ENCODE measurements around the gene RASGEF1C. TPM values are rescaled to one million over a fixed set of nuclear protein-coding genes. Genes with fewer than 3 reads are reported as not detected.
A peak's percentile ranks its signal among the peaks of the same experiment; 100 is the strongest.

The RASGEF1C gene
- total and polyA plus RNA-seq, 2 of the 13 experiments (the other 11 are each of a cell fraction or from before 2014, with no cell fraction given): not detected

DNA sequence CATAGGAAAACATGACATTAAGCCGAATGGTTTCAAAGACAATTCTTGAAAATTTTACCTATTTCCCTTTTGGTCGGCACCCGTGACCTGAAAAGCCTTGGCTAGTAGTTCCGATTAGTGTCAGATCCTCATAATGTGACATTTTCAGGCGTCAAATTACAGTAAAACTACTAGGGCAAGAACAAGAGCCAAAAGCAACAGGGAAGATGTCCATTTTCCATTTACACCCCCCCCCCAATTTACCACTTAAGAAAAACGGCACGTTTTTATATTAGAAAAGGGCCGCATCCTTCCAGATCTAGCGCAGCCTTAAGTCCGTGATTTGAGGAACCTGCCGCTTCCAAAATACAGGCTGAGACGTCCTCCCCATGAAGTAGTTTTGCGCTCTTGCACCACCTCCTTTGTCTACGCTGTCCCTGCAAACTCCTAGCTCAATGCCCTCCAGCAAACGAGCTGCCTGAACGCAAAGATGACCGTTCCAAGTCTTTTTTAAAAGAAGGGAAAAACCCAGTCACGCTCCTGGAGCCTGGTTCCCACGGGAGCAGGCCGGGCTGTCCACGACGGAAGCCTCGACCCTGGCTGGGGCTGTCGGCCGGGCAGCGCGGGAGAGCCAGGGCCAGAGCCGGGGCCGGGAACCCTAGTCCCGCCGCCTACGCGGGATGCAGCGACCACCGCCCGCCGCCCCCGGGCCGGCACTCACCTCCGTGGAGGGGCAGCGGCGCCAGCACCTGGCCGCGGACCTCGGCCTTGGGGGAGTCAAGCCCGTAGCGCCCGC is 138.1 kb downstream of the RASGEF1C start (continued):
- TF ChIP-seq, protein P1, sequence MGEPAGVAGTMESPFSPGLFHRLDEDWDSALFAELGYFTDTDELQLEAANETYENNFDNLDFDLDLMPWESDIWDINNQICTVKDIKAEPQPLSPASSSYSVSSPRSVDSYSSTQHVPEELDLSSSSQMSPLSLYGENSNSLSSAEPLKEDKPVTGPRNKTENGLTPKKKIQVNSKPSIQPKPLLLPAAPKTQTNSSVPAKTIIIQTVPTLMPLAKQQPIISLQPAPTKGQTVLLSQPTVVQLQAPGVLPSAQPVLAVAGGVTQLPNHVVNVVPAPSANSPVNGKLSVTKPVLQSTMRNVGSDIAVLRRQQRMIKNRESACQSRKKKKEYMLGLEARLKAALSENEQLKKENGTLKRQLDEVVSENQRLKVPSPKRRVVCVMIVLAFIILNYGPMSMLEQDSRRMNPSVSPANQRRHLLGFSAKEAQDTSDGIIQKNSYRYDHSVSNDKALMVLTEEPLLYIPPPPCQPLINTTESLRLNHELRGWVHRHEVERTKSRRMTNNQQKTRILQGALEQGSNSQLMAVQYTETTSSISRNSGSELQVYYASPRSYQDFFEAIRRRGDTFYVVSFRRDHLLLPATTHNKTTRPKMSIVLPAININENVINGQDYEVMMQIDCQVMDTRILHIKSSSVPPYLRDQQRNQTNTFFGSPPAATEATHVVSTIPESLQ (CRISPR knock-in tag; conservative IDR thresholded peaks at IDR 0.05): no peak
- TF ChIP-seq, protein P2, sequence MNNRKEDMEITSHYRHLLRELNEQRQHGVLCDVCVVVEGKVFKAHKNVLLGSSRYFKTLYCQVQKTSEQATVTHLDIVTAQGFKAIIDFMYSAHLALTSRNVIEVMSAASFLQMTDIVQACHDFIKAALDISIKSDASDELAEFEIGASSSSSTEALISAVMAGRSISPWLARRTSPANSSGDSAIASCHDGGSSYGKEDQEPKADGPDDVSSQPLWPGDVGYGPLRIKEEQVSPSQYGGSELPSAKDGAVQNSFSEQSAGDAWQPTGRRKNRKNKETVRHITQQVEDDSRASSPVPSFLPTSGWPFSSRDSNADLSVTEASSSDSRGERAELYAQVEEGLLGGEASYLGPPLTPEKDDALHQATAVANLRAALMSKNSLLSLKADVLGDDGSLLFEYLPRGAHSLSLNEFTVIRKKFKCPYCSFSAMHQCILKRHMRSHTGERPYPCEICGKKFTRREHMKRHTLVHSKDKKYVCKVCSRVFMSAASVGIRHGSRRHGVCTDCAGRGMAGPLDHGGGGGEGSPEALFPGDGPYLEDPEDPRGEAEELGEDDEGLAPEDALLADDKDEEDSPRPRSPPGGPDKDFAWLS (CRISPR knock-in tag; IDR thresholded peaks at IDR 0.05; ENCODE audit: borderline replicate concordance): no peak
- TF ChIP-seq SAP130 (CRISPR knock-in tag; IDR thresholded peaks at IDR 0.05; ENCODE audit: low read depth) (peak; percentile 32), ZNF768 (CRISPR knock-in tag; IDR thresholded peaks at IDR 0.05) (peak; percentile 58; the same call in 1 of the 2 replicates)
- TF ChIP-seq, protein P3, sequence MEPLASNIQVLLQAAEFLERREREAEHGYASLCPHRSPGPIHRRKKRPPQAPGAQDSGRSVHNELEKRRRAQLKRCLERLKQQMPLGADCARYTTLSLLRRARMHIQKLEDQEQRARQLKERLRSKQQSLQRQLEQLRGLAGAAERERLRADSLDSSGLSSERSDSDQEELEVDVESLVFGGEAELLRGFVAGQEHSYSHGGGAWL (CRISPR knock-in tag; IDR thresholded peaks at IDR 0.05): peak; percentile 34; the same call in 1 of the 2 replicates
- TF ChIP-seq, protein P4, sequence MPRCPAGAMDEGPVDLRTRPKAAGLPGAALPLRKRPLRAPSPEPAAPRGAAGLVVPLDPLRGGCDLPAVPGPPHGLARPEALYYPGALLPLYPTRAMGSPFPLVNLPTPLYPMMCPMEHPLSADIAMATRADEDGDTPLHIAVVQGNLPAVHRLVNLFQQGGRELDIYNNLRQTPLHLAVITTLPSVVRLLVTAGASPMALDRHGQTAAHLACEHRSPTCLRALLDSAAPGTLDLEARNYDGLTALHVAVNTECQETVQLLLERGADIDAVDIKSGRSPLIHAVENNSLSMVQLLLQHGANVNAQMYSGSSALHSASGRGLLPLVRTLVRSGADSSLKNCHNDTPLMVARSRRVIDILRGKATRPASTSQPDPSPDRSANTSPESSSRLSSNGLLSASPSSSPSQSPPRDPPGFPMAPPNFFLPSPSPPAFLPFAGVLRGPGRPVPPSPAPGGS (CRISPR knock-in tag; IDR thresholded peaks at IDR 0.05): peak; percentile 32; the same call in 1 of the 2 replicates
